ENCODE results near the gene RTKN.
"Not testable (repeated sequence)": the region's sequence is repeated elsewhere in the genome, so short reads cannot be mapped to it uniquely, and the experiment has no call there.

RTKN gene

DNA sequence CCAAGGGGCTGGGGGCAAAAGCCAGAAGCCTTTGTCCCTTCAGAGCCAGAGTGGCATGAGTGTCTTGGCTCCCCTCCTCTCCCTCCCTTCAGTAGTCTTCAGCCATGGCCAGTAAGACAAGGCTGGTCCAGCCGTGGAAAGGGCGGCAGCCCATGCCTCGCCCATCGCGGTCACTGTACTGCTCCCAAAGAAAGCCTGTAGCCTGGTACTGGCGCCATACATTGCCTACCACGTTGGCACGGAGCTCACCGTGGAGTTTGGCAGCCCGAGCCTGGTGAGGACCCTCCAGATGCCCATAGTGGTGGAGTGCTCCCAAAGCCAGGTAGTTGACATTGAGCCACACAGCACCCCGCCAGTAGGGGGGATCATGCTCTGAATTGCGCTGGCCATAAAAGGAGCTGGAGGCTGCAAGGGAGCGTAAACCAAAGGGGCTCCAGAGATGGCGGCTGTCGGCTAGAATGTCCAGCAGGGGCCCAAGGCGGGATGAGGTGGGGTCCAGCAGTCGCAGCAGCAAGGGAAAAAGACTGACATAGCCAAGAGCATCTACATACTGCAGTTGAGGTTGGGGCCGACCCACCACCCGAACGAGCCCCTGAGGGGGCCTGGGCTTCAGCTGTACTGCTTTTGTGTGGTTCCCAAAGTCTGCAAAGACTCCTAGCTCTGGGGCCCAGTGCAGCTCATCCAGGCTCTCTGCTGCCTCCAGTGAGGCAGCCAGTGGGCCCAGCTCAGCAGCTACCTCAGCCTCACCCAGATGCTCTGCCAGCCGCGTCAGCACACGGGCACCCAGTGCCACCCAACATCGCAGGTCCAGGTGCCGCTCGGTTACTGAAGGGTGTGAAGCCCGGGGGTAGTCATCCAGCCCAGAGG, 19.7 kb upstream of the RTKN start:
- in situ Hi-C loops (cut with MboI; ENCODE audit: low sequenced_read_pairs): no loop called here

DNA sequence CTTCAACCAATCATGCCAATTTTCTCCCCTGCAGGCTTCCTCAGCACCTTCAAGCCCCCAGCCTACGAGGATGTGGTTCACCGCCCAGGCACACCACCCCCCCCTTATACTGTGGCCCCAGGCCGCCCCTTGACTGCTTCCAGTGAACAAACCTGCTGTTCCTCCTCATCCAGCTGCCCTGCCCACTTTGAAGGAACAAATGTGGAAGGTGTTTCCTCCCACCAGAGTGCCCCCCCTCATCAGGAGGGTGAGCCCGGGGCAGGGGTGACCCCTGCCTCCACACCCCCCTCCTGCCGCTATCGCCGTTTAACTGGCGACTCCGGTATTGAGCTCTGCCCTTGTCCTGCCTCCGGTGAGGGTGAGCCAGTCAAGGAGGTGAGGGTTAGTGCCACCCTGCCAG, 18.4 kb upstream of the RTKN start:
- in situ Hi-C loops (cut with MboI; ENCODE audit: low sequenced_read_pairs): not testable (repeated sequence)

DNA sequence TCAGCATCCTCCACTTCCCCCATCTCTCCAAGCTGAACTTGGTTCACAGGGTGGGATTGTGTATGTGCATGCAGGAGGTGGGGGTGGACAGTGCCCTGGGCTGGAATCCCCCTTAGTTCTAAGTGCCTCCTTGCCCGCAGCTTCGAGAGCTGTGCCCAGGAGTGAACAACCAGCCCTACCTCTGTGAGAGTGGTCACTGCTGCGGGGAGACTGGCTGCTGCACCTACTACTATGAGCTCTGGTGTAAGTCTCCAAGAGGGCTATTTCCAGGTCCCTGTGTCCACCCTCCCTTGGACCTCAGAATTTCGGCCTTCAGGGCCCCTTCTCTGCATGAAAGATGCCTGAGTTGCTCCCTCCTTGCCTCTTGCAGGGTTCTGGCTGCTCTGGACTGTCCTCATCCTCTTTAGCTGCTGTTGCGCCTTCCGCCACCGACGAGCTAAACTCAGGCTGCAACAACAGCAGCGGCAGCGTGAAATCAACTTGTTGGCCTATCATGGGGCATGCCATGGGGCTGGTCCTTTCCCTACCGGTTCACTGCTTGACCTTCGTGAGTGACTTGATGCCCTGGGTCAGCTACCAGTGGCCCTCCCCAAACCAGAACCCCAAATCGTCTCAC, 17.9 kb upstream of the RTKN start:
- in situ Hi-C loops (cut with MboI; ENCODE audit: low sequenced_read_pairs): not testable (repeated sequence)

DNA sequence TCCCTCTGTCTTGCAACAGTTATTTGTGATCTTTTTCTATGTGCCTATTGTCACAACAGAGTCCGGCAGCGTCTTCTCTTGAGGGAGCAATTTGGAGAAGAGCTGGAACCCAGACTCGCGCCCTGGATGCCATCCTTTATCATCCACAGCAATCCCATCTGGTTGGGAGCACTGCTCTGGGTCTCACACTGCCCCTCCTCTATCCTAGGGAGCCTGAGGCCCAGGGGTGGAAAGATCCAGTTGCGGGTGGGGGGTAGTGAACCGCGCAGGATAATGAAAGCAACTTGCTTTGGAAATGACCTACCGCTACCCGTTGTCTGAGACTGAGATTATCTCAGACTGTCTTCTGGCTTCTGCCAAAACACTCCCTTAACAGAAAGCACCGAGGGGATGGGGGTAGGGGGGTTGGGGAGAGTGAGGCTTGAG, 17.2 kb upstream of the RTKN start:
- in situ Hi-C loops (cut with MboI; ENCODE audit: low sequenced_read_pairs): no loop called here

DNA sequence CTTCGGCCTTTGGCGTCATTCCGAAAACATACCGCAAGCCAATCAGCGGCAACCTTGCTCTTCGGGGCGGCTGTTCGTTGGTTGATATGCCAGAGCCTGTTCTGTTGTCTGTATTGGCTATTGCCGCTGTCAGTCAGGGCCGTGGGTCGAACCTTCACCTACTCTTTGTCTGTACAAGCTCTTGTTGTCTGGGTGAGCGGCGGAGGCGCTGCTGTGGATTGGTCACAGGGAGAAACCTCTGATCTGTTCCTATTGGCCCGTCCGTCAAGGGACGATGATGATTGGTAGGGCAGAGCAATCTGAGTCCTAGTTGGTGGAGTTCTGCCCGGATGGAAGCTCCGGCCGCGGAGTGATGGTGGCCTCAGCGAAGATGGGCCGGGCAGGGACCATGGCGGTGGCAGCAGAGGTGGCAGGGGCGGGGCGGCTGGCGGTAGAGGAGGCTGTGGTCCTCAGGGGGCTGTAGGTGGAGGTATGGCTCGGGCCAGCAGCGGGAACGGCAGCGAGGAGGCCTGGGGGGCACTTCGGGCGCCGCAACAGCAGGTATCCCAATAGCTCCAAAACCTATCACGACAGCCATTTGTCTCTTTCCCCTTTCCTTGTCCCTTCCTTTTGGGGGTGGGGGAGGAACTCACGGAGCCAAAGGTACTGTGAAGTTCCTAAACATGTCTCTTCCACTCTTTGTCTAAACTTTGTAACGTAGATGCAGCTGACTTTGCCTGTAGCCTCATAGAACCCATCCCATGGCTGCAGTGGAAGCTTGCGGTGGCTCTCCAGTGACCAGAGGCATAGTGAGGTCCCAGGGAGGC, 16.6 kb upstream of the RTKN start, which contains the start of gene WBP1:
Gene WBP1, plus strand, starts transcription at position 307 of the 806 bp plus-strand sequence. Its CDS starts 165 bp downstream, at position 472.
- in situ Hi-C loops (cut with MboI; ENCODE audit: low sequenced_read_pairs): no loop called here

DNA sequence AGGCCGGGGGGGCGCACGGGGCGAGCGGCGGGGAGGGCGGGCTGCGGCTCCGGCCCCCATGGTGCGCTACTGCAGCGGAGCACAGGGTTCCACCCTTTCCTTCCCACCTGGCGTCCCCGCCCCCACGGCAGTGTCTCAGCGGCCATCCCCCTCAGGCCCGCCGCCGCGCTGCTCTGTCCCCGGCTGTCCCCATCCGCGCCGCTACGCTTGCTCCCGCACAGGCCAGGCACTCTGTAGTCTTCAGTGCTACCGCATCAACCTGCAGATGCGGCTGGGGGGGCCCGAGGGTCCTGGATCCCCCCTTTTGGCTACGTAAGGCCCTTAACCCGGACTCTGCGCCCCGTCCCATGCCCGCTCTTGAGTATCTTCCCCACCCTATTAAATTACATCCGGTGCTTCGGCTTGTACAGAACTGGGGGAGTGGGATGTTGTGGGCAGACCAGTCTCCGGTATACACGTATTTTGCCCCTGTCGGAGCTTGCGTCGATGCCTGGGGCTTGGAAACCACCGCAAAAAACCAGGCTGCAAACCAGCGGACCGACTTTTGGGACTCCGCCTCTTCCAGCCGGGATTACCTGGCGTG, 15.9 kb upstream of the RTKN start:
- in situ Hi-C loops (cut with MboI; ENCODE audit: low sequenced_read_pairs): no loop called here

DNA sequence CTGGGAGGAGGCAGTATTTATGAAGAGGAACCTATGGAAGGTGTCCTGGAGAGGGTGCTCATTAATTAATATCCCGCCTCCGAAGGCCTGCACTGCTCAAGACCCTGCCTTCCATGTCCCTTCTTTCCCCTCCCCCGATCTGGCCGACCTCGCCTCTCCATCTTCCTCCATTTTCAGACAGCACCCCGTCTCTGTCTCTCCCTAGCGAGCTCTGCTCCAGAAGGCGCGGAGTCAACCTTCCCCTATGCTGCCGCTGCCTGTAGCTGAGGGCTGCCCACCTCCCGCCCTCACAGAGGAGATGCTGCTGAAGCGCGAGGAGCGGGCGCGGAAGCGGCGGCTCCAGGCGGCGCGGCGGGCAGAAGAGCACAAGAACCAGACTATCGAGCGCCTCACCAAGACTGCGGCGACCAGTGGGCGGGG, 15.4 kb upstream of the RTKN start:
- in situ Hi-C loops (cut with MboI; ENCODE audit: low sequenced_read_pairs): no loop called here

DNA sequence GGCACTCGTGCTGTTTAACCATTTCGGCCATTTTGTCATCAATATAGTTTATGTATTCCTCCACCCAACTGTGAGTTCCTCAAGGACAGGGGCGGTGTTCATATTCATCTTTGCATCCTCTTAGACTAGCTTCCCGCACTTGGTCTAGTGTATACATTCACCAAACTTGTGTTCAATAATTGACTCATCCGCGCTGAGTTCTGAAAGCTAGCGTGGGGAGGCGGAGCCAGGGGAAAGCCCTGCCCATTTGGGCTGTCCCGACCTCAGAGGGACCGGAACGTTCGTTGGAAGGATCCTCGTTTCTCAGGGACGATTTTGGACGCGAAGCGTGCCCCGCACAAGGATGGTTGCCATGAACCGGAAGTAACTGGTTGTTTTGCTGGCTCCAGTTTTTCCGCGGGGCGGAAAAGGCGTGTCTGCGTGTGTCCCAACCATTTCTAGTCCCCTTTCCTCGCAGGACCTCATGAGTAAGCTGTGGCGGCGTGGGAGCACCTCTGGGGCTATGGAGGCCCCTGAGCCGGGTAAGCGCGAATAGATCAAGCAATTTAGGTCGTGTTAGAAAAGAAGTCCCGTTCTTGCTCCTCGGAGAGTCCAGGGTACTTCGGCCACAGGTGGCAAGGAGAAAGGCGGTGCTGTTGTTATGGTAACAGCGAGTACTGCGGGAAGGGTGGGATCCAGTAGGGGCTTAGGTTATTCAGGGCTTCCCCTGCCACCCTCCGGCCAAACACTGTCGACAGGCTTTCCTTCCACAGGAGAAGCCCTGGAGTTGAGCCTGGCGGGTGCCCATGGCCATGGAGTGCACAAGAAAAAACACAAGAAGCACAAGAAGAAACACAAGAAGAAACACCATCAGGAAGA, 13.1 kb upstream of the RTKN start, which contains the start of gene INO80B:
Gene INO80B, plus strand, starts transcription at position 434 of the 858 bp plus-strand sequence. Its CDS starts 30 bp downstream, at position 464.
- in situ Hi-C loops (cut with MboI; ENCODE audit: low sequenced_read_pairs): no loop called here

DNA sequence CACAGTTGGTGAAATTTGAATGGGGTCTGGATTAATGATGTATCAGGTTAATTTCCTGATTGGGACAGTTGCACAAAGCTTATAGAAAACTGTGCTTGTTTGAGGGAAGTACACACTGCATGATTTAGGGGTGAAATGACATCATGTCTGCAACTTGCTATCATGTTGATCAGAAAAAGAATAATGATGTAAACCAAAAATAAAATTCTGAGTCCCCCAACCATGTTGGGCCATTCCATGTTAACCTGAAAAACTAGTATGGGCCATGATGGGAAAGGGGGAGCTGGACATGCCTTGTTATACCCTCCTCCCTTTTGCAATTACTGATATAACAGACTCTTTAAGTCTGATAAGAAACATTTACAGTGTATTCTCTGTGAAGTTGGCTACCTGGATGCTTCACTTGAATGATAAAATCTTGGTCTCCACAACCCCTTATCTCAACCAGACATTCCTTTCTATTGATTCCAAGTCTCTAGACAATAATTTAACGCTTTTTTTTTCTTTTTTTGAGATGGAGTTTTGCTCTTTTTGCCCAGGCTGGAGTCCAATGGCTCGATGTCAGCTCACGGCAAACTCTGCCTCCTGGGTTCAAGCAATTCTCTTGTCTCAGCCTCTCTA, 8.9 kb upstream of the RTKN start:
- in situ Hi-C loops (cut with MboI; ENCODE audit: low sequenced_read_pairs): no loop called here

DNA sequence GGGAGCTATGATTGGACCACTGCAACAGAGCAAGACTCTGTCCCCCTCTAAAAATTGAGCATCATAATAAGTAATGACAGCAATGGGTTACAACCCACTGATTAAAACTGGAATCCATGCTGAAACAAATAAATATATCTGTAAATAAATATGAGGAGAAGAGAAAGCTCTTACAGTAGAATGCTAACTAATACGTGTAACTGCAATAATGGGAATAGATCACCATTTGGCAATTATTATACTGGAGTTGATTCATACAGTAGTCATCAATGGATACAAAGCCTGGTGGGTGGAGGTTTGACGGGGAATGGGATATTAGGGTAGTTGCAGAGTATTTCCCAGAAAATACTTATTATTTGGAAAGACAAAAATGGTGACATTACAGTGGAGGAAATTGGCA, 7.0 kb upstream of the RTKN start:
- in situ Hi-C loops (cut with MboI; ENCODE audit: low sequenced_read_pairs): no loop called here

DNA sequence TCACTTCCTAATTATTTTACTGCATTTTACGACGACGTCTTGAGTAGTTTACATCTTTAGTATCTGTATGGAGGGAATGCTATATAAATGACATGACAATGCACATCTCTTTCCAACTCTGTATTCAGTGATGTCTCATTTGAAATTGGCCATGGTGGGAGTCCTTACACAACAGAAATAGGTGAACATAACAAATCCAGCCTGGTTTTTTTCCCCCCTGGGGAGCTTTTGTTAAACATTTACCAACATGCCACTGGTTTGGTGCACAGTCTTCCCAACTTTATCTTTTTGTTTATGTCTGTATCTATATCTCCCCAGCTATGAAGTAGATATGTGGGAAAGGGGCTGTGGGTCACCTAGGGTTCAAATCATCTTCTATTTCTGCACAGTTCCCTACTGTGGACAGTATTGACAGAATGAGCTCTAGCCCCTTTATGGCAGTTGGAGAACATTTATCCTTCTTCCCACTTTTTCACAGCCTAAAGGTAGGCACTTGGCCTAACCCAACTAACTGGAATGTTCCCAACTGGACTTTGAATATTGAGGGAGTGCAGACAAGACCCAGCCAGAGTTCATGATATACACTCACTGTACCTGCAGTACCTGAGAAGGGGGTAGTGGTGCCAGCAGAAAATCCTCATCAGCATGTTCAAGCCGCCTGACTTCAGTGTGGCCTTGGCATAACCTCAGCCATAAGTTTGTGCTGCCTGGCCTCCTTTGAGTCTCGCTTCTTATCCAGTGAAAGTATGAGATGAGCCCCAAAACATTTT, 5.7 kb upstream of the RTKN start:
- in situ Hi-C loops (cut with MboI; ENCODE audit: low sequenced_read_pairs): no loop called here

DNA sequence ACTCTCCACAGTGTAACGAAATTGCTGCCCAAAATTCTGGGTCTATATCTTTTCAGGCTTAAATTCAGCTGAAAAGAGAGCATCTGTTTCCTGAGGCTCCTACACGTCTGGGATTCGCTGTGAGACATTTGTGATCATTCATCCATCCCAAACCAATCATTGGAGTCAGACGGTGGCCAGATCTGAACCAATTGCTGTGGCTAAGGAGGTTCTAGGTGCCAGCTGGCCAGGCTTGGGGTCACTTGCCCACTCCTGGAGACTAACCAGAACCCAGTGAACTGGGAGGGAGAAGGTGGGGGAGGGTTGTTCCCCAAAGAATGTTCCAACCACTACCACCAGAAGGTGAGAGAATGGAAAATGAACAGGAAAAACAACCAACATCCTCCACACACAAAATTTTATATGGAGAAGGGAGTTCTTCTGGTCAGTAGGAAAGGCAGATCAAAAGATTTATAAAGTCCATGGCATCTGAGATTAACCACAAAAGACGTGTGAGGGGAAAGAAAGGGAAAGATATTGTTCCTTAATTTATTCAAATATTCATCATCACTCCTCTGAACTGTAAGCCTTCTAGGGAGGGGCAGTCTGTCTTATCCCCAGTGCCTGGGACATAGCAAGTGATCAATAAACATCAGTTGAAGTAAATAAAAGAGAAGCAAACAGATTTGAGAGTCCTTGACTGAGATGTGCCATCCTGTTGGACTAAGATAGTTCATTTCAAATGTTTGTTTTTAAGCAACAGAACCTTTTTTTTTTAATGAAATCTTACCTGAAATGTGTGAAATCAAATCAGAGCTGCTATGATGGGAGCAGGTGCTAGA, 3.0 kb upstream of the RTKN start:
- in situ Hi-C loops (cut with MboI; ENCODE audit: low sequenced_read_pairs): no loop called here

DNA sequence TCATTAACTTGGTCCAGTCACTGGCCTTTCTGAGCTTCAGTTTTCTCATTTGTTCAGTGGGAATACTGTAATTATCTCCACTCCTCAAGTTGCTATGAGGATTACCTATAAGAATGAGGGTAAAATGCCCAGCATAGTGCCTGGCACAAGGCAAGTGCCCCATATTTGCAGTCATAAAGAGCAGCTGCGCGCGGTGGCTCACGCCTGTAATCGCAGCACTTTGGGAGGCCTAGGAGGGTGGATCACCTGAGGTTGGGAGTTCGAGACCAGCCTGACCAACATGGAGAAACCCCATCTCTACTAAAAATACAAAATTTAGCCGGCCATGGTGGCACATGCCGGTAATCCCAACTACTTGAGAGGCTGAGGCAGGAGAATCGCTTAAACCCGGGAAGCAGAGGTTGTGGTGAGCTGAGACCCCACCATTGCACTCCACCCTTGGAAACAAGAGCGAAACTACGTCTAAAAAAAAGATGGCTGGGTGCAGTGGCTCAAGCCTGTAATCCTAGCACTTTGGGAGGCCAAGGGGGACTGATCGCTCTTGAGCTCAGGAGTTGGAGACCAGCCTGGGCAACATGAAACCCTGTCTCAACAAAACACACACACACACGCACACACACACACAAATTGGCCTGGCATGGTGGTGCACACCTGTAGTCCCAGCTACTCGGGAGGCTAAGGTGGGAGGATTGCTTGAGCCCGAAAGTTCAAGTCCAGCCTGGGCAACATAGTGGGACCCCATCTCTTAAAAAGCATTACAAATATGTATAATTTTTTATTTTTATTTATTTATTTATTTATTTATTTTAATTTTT, 953 bp upstream of the RTKN start:
- in situ Hi-C loops (cut with MboI; ENCODE audit: low sequenced_read_pairs): not testable (repeated sequence)

DNA sequence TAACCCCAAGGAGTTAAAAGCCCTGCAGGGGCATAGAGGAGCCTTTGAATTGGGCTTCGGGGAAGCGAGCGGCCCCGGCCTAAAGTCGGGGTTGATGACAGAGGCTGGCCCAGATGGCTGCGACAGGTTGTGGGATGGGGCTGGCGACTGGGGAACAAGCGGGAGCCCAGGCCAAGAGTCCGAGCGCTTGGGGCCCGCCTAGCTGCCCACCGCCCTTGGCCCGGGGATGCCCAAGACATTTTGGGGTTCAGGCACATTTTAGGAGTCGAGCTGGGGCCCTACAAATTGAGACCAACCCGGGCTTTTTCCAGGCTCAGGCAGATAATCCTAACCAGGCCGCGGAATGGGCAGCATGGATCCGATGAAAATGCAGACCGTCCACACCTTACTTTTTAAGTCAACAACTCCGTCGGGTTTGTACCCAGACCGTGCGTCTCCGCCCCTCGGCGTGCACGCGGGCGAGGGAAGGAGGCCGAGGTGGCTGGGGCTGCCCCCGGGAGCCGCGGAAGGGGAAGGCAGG, 507 bp downstream of the RTKN start:
- in situ Hi-C loops (cut with MboI; ENCODE audit: low sequenced_read_pairs): no loop called here

DNA sequence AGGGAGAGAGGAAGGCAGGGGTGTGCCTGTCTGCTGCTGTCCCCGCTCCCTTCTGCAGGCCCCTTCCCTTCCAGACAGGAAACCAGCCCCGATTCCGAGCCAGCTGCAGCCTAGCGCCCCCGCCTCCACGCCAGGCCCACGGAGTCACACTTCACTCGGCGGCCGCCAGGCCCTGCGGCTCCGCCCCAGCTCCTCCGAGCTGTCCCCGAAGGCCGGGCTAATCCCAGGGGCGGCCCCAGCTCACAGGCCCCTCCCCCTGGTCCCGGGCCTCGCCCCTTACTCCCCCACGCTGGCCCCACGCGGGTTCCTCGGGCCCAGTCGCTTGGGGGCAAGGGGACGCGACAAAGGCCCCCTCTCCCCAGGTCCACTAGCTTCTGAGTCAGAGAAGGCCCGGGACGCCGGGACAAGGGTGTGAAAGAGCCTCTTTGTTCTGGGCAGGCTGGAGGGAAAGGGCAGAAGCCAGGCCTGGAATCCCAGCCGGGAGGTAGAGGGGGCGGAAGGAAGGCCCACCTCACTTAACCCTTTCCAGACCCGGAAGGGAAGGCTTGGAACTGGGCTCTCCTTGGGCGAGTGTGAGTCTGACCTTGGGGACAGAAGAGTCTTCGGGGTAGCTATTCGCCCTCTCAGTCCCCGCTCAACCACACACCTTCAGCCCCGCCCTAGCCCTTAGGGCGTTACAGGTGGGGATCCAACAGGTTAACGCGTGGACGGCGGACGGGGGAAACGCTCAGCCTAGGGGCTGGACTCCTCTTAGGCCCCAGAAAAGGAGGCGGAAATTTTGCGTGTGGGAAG, 1.2 kb downstream of the RTKN start:
- in situ Hi-C loops (cut with MboI; ENCODE audit: low sequenced_read_pairs): no loop called here

DNA sequence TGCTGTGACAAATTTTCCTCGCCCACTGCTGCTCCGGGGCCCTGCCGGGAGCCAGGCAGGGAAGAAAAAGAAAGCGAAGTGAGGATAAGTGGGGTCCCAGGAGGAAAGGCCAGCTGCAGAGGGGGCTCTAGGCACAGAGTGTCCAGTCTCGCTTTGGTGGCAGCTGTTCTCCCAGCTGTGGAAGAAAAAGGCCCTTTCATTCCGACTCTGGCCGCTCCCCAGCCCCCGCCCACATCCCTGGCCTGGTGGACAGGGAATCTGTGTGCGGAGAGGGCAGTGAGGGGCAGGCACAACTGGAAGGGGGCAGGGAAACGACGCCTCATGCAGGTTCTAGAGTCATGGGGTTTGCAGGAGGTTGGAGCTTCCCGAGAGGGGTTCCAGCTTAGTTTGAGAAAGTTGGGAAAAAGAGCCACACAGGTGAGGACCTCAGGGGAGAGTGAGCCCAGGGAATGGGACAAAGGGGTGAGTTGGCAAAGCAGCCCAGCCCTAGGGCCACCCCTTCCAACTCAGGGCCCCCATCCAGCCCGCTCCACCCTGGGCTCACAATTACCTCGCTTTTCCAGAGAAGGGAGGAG, 1.8 kb downstream of the RTKN start:
- in situ Hi-C loops (cut with MboI; ENCODE audit: low sequenced_read_pairs): no loop called here
